ENCODE data around the gene LRRIQ3.

The LRRIQ3 gene

GRCh38 chr1:73978964-73979363 is 219.0 kb downstream of the LRRIQ3 start:
- DNase-seq (ENCODE audit: extremely low spot score), result no peak
- POLR2A ChIA-PET, result no interaction called here
- CTCF ChIA-PET, result no interaction called here
- TF ChIP-seq CTCF (IDR thresholded peaks at IDR 0.05; ENCODE audit: control extremely low read depth, extremely low read depth, low read depth, missing control alignments), result no peak

All from GM10248 (cell line).